Fibroblast of lung (primary cell): Measurements from ENCODE around the gene BZW2.

Experiments used
- EZH2 ChIP-seq: IDR thresholded peaks from 2 replicates; pipeline ENCODE4 v1.5.1; 2012; ENCODE audit warnings: low read length, control low read depth, mild to moderate bottlenecking; ENCODE audit errors: missing control alignments
- TF ChIP-seq, protein P1 (sequence below), 2 donors: IDR thresholded peaks in 1 of 2; conservative IDR thresholded peaks in 1 of 2; 1 replicate in 1 of 2; 2 replicates in 1 of 2; pipeline ENCODE4 v1.5.1; 2011 to 2012; ENCODE audit warnings: low read length in 2 of 2, control low read depth in 1 of 2, inconsistent platforms in 1 of 2, low read depth in 1 of 2, mild to moderate bottlenecking in 1 of 2

DNA sequence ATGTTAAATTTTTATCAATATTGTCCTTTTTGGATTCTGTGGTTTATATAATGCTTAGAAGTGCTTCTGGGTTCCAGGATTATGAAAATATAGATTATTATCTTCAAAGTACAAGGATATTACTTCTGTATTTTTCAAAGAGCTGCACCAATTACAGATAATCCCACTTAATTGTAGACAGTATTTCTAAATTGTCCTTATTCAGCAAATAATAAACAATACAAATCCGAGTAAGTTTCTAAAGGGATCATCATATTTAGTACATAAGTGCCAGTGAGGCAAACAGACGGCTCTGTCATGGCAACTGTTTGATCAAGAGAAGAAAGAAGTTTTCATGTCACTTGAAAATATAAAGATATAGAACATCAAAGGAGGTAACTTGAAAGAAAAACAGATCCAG lies 19.6 kb upstream of the BZW2 start:
- TF ChIP-seq, protein P1, sequence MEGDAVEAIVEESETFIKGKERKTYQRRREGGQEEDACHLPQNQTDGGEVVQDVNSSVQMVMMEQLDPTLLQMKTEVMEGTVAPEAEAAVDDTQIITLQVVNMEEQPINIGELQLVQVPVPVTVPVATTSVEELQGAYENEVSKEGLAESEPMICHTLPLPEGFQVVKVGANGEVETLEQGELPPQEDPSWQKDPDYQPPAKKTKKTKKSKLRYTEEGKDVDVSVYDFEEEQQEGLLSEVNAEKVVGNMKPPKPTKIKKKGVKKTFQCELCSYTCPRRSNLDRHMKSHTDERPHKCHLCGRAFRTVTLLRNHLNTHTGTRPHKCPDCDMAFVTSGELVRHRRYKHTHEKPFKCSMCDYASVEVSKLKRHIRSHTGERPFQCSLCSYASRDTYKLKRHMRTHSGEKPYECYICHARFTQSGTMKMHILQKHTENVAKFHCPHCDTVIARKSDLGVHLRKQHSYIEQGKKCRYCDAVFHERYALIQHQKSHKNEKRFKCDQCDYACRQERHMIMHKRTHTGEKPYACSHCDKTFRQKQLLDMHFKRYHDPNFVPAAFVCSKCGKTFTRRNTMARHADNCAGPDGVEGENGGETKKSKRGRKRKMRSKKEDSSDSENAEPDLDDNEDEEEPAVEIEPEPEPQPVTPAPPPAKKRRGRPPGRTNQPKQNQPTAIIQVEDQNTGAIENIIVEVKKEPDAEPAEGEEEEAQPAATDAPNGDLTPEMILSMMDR (conservative IDR thresholded peaks at IDR 0.05 in 1 of 2, IDR thresholded peaks at IDR 0.05 in 1 of 2; ENCODE audit: low read depth in 1 of 2, low read length in 2 of 2): no peak
- no peak for TF ChIP-seq EZH2
